Ascending aorta (tissue), 2 donors: ENCODE data around the gene CCR8. TPM values are rescaled to one million over a fixed set of nuclear protein-coding genes. Genes with fewer than 3 reads are reported as not detected.

ENCODE experiments used
- DNase-seq, 2 donors: peaks; one replicate each; pipeline ENCODE4 v3.0.0-alpha.2; 2019; ENCODE audit warnings: low spot score in 2 of 2
- H3K27ac ChIP-seq, 2 donors: fragments of 200-600 bp; sonication (generic); one replicate each; pipeline ENCODE4 v1.5.1; 2016 to 2017; ENCODE audit warnings: mild to moderate bottlenecking in 1 of 2
- H3K27me3 ChIP-seq: fragments of 200-600 bp; sonication (generic); one replicate; pipeline ENCODE4 v1.5.1; 2017
- H3K36me3 ChIP-seq, 2 donors: fragments of 200-600 bp; sonication (generic); one replicate each; pipeline ENCODE4 v1.5.1; 2016
- H3K4me1 ChIP-seq, 2 donors: fragments of 200-600 bp; sonication (generic); one replicate each; pipeline ENCODE4 v1.5.1; 2016 to 2017; ENCODE audit warnings: mild to moderate bottlenecking in 1 of 2
- H3K4me3 ChIP-seq, 2 donors: fragments of 200-600 bp; sonication (generic); one replicate each; pipeline ENCODE4 v1.5.1; 2016 to 2017; ENCODE audit warnings: mild to moderate bottlenecking in 1 of 2
- H3K9me3 ChIP-seq, 2 donors: fragments of 200-600 bp; sonication (generic); one replicate each; pipeline ENCODE4 v1.5.1; 2016
- intact Hi-C: fragments of 100-400 bp; cut with DNase I; formaldehyde crosslinking; loops from one replicate; pipeline ENCODE4 v1.15.1; 2023
- total RNA-seq: library from RNA; depleted of rRNA; stranded (reverse); fragments of >200 nt; gene quantifications from one replicate; pipeline ENCODE4 v1.1.0, GENCODE V29; 2016
- TF ChIP-seq, protein P1 (sequence below), 3 experiments: fragments of 200-600 bp in 2 of 3; fragments of 450-650 bp in 1 of 3; sonication (generic) in 2 of 3; IDR thresholded peaks; one replicate each; pipeline ENCODE4 v1.5.1; 2016 to 2019; ENCODE audit warnings: antibody characterized with exemption in 3 of 3, mild to moderate bottlenecking in 1 of 3, moderate library complexity in 1 of 3

Gene CCR8
- total RNA-seq, 1 donor from 2014 or later: not detected

DNA sequence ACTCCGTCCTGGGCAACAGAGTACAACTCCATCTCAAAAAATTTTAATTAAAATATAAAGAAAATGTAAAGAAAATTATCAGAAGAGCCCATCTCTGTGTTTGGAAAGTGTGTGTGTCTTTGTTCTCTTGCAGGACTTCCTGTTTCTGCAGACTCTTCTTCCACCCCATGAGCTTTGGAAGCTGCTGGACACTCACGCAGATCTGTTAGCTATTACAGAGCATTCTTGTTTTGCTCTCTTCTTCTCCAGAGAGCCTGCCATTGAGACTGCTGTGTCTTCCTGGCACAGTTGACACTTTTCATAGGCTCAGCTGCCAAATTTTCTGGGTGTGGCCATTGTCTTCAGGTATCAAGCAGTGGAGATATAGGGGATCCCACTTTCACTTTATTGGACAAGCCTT lies 6.0 kb upstream of the CCR8 start:
- intact Hi-C loops: no loop called here
- H3K4me3 ChIP-seq: no peak overlapping the region
- TF ChIP-seq, protein P1, sequence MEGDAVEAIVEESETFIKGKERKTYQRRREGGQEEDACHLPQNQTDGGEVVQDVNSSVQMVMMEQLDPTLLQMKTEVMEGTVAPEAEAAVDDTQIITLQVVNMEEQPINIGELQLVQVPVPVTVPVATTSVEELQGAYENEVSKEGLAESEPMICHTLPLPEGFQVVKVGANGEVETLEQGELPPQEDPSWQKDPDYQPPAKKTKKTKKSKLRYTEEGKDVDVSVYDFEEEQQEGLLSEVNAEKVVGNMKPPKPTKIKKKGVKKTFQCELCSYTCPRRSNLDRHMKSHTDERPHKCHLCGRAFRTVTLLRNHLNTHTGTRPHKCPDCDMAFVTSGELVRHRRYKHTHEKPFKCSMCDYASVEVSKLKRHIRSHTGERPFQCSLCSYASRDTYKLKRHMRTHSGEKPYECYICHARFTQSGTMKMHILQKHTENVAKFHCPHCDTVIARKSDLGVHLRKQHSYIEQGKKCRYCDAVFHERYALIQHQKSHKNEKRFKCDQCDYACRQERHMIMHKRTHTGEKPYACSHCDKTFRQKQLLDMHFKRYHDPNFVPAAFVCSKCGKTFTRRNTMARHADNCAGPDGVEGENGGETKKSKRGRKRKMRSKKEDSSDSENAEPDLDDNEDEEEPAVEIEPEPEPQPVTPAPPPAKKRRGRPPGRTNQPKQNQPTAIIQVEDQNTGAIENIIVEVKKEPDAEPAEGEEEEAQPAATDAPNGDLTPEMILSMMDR (IDR thresholded peaks at IDR 0.05): no peak

DNA sequence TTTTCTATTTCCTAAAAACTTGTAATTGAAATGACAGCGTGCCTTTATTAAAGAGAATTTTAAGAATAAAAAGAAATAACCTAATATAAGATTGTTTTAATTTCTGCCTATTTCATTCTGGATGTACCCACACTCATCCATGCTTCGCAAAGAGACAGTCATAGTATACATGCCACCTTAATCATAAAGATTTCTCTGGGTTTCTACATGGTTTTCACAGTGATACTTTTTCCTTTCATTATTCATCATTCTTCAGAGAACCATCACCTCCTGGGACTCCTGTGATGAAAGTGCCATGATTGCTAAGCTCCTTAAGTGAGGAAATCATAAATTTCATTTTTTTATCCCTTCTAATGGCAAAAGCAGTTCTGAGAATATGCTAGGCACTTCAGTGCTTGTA lies 4.3 kb upstream of the CCR8 start:
- TF ChIP-seq, protein P1 (IDR thresholded peaks at IDR 0.05): no peak
- peaks cover 0 to 2% of the 10 kb centered on the region in 2 donors for H3K9me3 ChIP-seq
- no peaks in the 10 kb centered on the region for H3K27me3 ChIP-seq
- H3K4me3 ChIP-seq: no peak overlapping the region
- no peak for DNase-seq
- no peaks in the 10 kb centered on the region for H3K36me3 ChIP-seq
- H3K4me1 ChIP-seq: no peaks in the 10 kb centered on the region
- intact Hi-C loops: no loop called here
- H3K27ac ChIP-seq: no peak overlapping the region

More for the DNA sequence above, 6.0 kb upstream of the CCR8 start:
- no peak for DNase-seq
- Histone ChIP-seq H3K9me3 (peaks cover 0 to 4% of the 10 kb centered on the region in 2 donors), H3K36me3 (no peaks in the 10 kb centered on the region), H3K27ac (no peak overlapping the region), H3K27me3 (no peaks in the 10 kb centered on the region), H3K4me1 (no peaks in the 10 kb centered on the region)

DNA sequence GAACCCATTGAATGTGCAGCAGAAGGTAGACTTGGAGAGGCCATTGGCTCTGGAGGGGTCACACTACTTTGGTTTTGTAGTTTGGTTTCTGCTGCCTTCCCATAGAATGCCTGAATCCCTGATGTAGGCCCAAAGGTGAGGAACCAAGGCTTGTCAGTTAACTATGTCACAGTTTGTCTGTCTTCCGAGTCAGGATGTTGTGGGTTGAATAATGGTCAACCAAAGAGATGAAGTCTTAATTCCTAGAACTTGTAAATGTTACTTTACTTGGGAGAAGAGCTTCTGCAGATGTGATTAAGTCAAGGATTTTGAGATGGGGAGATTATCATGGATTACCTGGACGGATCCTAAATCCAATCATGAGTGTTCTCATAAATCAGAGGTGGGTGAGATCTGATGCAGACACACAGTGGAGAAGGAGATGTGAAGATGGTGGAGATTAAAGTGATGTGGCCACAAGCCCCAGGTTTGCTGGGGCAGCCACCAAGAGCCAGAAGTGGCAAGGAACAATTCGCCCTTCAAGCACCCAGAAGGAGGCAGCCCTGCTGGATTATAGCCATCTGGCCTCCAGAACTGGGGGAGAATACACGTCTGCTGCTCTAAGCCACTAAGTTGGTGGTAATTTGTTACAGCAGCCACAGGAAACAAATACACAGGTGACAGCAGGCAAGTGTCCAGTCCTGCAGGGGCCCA lies 2.3 kb upstream of the CCR8 start:
- DNase-seq: no peak
- intact Hi-C loops: no loop called here

DNA sequence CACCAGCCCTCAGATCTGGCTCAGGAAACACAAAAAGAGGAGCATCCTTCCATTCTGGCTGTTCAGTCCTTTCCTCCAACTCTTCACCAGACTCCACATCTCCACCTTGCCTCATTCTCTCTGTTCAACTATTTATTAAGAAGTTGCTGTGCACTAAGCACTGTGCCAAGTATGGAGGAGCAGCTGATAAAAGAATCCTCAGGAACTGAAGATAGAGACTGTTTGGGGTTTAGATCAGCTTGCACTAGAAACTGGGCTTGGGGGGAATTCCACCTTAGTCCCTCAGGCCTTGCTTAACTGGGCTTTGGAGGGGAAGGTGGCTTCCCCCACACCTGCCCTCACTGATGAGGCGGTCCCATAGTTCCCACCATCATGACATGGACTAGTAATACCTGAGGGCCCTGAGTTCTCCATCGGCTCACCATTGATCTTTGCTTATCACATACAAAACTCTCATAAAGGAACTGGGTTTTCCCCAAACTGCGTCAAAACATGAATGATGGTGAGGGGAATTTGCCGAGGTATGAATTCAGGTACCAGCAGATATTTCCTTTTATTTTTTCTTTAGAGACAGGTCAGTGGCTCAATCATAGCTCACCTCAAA lies 1.7 kb upstream of the CCR8 start:
- Histone ChIP-seq H3K4me1 (no peaks in the 10 kb centered on the region), H3K27ac (no peak overlapping the region), H3K4me3 (no peak overlapping the region), H3K9me3 (no peaks in the 10 kb centered on the region), H3K36me3 (no peaks in the 10 kb centered on the region), H3K27me3 (no peaks in the 10 kb centered on the region)
- no peak for DNase-seq
- intact Hi-C loops: no loop called here
- TF ChIP-seq, protein P1 (IDR thresholded peaks at IDR 0.05): no peak

More for the DNA sequence above, 2.3 kb upstream of the CCR8 start:
- TF ChIP-seq, protein P1 (IDR thresholded peaks at IDR 0.05): no peak
- Histone ChIP-seq H3K4me3 (no peak overlapping the region), H3K27me3 (no peaks in the 10 kb centered on the region), H3K9me3 (no peaks in the 10 kb centered on the region), H3K4me1 (no peaks in the 10 kb centered on the region), H3K27ac (no peak overlapping the region), H3K36me3 (no peaks in the 10 kb centered on the region)

DNA sequence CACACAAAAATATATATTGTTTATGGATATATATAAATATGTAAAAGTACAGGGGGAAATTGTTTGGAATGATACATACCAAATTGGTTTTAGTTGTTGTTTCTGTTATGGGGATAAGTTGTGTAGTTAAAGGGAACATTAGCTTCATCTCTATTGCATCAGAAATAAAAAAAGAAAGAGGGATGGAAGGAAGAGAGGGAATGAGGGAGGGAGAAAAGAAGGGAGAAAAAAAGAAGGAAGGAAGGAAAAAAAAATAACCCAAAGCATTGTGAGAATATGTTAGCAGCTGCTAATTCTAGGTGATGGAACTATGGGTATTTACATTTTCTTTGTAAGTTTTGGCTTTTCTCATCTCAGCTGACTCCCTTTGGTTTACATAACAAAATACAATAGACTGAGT lies 1.3 kb downstream of the CCR8 start:
- no peaks in the 10 kb centered on the region for H3K27me3 ChIP-seq
- H3K4me3 ChIP-seq: no peak overlapping the region
- TF ChIP-seq, protein P1 (IDR thresholded peaks at IDR 0.05): no peak
- H3K36me3 ChIP-seq: no peaks in the 10 kb centered on the region
- DNase-seq: no peak
- intact Hi-C loops: no loop called here
- H3K9me3 ChIP-seq: no peaks in the 10 kb centered on the region
- H3K4me1 ChIP-seq: no peaks in the 10 kb centered on the region
- H3K27ac ChIP-seq: no peak overlapping the region
